ENCODE data around the gene KCND2.

The KCND2 gene

DNA sequence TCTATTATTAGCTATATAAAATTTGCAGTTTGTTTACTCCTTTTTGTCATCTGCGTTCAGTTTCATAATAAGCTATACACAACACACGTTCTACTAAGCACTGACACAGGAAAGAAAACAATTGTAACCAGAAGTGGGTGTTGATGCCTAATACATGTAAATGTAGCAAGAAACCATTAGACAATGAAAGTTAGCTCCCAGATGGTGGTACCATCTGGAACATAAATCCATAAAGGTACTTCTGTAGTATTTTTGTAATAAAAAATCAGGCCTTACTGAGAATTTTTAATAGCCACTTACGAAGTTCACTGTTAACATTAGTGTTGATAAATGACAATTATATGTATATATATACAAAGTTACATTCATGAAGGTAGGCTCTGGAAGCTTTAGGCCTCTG is 194.7 kb downstream of the KCND2 start:
- DNase-seq (ENCODE audit: low read depth) = no peak
- TF ChIP-seq, protein P1, sequence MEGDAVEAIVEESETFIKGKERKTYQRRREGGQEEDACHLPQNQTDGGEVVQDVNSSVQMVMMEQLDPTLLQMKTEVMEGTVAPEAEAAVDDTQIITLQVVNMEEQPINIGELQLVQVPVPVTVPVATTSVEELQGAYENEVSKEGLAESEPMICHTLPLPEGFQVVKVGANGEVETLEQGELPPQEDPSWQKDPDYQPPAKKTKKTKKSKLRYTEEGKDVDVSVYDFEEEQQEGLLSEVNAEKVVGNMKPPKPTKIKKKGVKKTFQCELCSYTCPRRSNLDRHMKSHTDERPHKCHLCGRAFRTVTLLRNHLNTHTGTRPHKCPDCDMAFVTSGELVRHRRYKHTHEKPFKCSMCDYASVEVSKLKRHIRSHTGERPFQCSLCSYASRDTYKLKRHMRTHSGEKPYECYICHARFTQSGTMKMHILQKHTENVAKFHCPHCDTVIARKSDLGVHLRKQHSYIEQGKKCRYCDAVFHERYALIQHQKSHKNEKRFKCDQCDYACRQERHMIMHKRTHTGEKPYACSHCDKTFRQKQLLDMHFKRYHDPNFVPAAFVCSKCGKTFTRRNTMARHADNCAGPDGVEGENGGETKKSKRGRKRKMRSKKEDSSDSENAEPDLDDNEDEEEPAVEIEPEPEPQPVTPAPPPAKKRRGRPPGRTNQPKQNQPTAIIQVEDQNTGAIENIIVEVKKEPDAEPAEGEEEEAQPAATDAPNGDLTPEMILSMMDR (IDR thresholded peaks at IDR 0.05; ENCODE audit: control insufficient read depth, extremely low read depth, insufficient read depth) = no peak
- H3K4me3 ChIP-seq (ENCODE audit: low read depth, low read length) = no peak overlapping the region

DNA sequence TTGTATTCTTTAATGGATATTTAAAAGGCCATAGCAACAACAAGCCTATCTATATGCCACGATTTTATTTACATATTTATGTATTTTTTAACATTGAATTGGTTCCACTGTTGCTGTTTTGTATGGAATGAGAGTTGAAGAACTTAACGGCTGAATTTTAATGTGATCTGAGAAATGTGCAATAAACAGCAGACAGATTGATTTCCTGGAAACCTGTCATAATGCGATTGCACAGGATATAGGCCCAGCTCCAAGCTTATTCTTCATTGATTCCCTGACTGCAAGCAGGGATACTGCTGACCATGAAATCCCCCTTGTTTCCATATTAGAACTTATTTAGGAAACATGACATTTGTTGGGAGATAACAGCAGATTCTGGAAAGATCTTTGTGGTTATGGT is 195.6 kb downstream of the KCND2 start:
- DNase-seq (ENCODE audit: low read depth) = no peak
- no peak overlapping the region for H3K4me3 ChIP-seq (ENCODE audit: low read depth, low read length)
- TF ChIP-seq, protein P1 (IDR thresholded peaks at IDR 0.05; ENCODE audit: control insufficient read depth, extremely low read depth, insufficient read depth) = no peak

DNA sequence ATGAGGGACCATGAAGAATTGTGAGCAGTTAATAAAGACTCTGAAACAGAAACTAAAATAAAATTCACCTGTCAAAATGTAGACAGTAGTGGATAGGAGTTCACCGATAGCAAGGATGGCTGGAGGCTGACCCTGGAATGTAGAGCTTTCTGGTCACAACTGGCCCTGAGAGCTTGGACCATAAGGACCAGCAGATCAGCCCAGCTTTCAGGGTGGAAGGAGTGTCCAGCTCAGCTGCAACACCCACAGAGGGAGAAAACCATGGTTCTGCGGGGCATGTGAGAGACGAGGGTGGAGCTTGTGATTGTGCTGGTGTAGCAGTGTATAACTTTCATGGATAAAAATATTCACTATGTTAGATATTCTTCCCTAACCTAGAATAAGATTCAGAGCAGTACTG is 199.9 kb downstream of the KCND2 start:
- no peak for DNase-seq (ENCODE audit: low read depth)
- H3K4me3 ChIP-seq (ENCODE audit: low read depth, low read length) = no peak overlapping the region
- TF ChIP-seq, protein P1 (IDR thresholded peaks at IDR 0.05; ENCODE audit: control insufficient read depth, extremely low read depth, insufficient read depth) = no peak

DNA sequence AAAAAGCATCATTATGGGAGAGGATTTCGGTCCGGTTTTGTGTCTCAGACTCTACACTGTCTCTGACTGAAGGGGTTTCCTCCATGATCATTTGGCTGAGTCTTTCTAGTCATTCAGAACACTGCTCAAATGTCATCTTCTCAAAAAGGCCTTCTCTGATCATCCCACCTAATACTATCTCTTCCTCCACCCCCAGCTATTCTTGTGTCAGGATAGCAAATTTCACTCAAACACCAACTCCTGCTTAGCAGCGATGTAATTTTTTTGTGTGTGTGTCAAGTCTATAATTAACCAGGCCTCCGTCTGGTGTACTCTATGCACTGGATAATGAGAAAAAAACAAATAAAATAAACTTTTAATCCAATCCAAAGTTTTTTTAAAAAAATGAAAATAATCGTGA is 200.4 kb downstream of the KCND2 start:
- TF ChIP-seq, protein P1 (IDR thresholded peaks at IDR 0.05; ENCODE audit: control insufficient read depth, extremely low read depth, insufficient read depth) = no peak
- no peak for DNase-seq (ENCODE audit: low read depth)
- H3K4me3 ChIP-seq (ENCODE audit: low read depth, low read length) = no peak overlapping the region

DNA sequence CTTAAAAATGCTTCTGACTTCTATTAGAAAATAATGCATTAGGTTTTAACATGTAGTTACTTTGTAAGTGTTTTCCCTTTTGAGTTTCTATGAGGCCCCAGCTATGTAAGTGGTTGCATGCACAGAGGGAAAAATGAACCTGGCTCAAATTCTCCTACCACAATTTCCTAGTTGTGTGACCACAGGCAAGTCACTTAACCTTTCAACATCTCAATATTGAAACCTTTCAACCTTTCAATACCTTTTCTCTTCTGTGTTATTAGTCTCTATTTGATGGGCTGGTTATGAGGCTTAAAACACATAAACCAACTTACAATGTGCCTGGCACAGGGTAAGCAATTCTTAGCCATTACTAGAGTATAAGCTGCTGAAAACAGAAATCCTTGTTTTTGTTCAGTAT is 203.0 kb downstream of the KCND2 start:
- no peak for DNase-seq (ENCODE audit: low read depth)
- TF ChIP-seq, protein P1 (IDR thresholded peaks at IDR 0.05; ENCODE audit: control insufficient read depth, extremely low read depth, insufficient read depth) = no peak
- no peak overlapping the region for H3K4me3 ChIP-seq (ENCODE audit: low read depth, low read length)

DNA sequence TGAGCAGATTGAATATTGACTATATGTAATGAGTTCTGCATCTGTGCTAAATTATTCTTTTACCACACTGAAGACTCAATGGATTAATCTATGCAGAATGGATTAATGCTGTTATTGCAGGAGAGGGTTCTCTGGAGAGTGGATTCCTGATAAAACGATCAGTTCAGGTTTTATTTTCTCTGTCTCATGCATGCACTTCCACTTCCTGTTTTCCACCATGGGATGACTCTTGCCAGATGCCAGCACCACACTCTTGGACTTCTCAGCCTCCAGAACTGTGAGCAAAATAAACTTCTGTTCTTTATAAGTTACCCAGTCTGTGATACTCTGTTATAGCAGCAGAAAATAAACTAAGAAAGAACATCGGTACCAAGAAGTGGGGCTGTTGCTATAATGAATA is 207.5 kb downstream of the KCND2 start:
- no peak for DNase-seq (ENCODE audit: low read depth)
- H3K4me3 ChIP-seq (ENCODE audit: low read depth, low read length) = no peak overlapping the region
- TF ChIP-seq, protein P1 (IDR thresholded peaks at IDR 0.05; ENCODE audit: control insufficient read depth, extremely low read depth, insufficient read depth) = no peak

DNA sequence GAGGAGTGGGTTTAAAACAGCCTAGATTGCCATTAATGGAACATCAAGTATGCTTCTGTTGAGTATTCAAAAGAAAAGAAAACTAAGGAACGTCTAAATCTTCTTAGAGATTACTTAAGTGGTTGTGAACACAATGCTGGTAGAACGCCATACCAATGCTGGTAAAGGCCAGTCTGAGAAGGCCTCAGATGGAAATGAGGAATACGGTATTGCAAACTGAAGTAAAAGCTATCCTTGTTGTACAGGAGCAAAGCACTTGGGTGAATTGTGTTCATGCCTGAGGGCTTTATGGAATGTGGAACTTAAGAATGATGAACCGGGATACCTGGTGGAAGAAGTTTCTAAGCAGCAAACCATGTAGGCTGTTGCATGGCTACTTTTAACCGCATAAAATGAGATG is 208.0 kb downstream of the KCND2 start:
- no peak for DNase-seq (ENCODE audit: low read depth)
- no peak overlapping the region for H3K4me3 ChIP-seq (ENCODE audit: low read depth, low read length)
- TF ChIP-seq, protein P1 (IDR thresholded peaks at IDR 0.05; ENCODE audit: control insufficient read depth, extremely low read depth, insufficient read depth) = no peak

All from LNCaP clone FGC (cell line).